ENCODE results near the gene U2AF2. TPM values are rescaled to one million over a fixed set of nuclear protein-coding genes. Genes with fewer than 3 reads are reported as not detected.

Gene U2AF2
- total and polyA plus RNA-seq, 9 of the 15 experiments (the other 6 are each of a cell fraction or from before 2014, with no cell fraction given) = 3.0 to 331 (median 157) TPM

- TF ChIP-seq, protein P1, sequence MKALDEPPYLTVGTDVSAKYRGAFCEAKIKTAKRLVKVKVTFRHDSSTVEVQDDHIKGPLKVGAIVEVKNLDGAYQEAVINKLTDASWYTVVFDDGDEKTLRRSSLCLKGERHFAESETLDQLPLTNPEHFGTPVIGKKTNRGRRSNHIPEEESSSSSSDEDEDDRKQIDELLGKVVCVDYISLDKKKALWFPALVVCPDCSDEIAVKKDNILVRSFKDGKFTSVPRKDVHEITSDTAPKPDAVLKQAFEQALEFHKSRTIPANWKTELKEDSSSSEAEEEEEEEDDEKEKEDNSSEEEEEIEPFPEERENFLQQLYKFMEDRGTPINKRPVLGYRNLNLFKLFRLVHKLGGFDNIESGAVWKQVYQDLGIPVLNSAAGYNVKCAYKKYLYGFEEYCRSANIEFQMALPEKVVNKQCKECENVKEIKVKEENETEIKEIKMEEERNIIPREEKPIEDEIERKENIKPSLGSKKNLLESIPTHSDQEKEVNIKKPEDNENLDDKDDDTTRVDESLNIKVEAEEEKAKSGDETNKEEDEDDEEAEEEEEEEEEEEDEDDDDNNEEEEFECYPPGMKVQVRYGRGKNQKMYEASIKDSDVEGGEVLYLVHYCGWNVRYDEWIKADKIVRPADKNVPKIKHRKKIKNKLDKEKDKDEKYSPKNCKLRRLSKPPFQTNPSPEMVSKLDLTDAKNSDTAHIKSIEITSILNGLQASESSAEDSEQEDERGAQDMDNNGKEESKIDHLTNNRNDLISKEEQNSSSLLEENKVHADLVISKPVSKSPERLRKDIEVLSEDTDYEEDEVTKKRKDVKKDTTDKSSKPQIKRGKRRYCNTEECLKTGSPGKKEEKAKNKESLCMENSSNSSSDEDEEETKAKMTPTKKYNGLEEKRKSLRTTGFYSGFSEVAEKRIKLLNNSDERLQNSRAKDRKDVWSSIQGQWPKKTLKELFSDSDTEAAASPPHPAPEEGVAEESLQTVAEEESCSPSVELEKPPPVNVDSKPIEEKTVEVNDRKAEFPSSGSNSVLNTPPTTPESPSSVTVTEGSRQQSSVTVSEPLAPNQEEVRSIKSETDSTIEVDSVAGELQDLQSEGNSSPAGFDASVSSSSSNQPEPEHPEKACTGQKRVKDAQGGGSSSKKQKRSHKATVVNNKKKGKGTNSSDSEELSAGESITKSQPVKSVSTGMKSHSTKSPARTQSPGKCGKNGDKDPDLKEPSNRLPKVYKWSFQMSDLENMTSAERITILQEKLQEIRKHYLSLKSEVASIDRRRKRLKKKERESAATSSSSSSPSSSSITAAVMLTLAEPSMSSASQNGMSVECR (CRISPR knock-in tag; IDR thresholded peaks at IDR 0.05) = no peak
- TF ChIP-seq CSDE1 (IDR thresholded peaks at IDR 0.05) = no peak
- no peak for TF ChIP-seq ZNF175 (CRISPR knock-in tag; IDR thresholded peaks at IDR 0.05; ENCODE audit: low read depth)
- no peak for TF ChIP-seq ZNF586 (CRISPR knock-in tag; conservative IDR thresholded peaks at IDR 0.05)
- no peak for TF ChIP-seq SMARCA5 (IDR thresholded peaks at IDR 0.05)
- no peak for TF ChIP-seq ERF (CRISPR knock-in tag; IDR thresholded peaks at IDR 0.05)
- no peak for TF ChIP-seq GTF3C2 (IDR thresholded peaks at IDR 0.05; ENCODE audit: borderline replicate concordance, extremely low read depth, insufficient read length)
- TF ChIP-seq TAL1 (IDR thresholded peaks at IDR 0.05) = no peak
- no peak for TF ChIP-seq SRSF9 (IDR thresholded peaks at IDR 0.05; ENCODE audit: borderline replicate concordance, low read depth, low read length)
- no peak for TF ChIP-seq TCFL5 (CRISPR knock-in tag; conservative IDR thresholded peaks at IDR 0.05)
- no peak for TF ChIP-seq ZNF217 (CRISPR knock-in tag; IDR thresholded peaks at IDR 0.05)
- TF ChIP-seq HLTF (IDR thresholded peaks at IDR 0.05) = no peak
- TF ChIP-seq ARHGAP35 (IDR thresholded peaks at IDR 0.05; ENCODE audit: partially characterized antibody) = no peak
- TF ChIP-seq ZFP30 (CRISPR knock-in tag; IDR thresholded peaks at IDR 0.05; ENCODE audit: borderline replicate concordance) = no peak
- no peak for TF ChIP-seq STAT6 (CRISPR knock-in tag; IDR thresholded peaks at IDR 0.05)
- TF ChIP-seq NR3C1 (CRISPR knock-in tag; IDR thresholded peaks at IDR 0.05) = no peak
- TF ChIP-seq ZNF347 (CRISPR knock-in tag; IDR thresholded peaks at IDR 0.05; ENCODE audit: low read depth) = no peak
- TF ChIP-seq RBM14 (IDR thresholded peaks at IDR 0.05; ENCODE audit: borderline replicate concordance, insufficient read depth, low read depth, low read length) = no peak
- no peak for TF ChIP-seq ZC3H4 (CRISPR knock-in tag; IDR thresholded peaks at IDR 0.05; ENCODE audit: borderline replicate concordance)
- TF ChIP-seq SIRT6 (IDR thresholded peaks at IDR 0.05; ENCODE audit: low read depth, low read length) = no peak
- TF ChIP-seq ZNF778 (CRISPR knock-in tag; IDR thresholded peaks at IDR 0.05) = no peak
Measured at GRCh38 chr19:55605207-55605636, 49.6 kb upstream of the U2AF2 start (continued).

Data from K562 (cell line).